Measurements from ENCODE around the gene MEF2A. TPM values are rescaled to one million over a fixed set of nuclear protein-coding genes. Genes with fewer than 3 reads are reported as not detected.

The MEF2A gene
- total RNA-seq, 3 donors from 2014 or later, result 41.6 to 77.6 (median 63.4) TPM

DNA sequence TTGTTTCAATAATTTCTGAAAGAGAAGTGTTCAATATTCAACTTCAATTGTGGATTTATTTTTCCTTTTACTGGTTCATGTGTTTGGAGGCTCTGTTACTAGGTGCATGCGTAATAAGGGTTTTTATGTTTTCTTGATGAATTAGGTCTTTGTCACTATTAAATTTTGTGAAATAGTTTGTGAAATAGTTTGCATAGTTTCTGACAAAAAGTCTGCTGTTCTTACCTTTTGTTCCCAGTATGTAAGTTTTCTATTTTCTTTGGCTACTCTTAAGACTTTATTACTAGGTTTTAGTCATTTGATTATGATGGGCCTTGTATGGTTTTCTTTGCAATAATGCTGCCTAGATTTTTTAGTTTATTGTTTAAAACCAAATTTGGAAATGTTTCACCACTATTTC is 38.0 kb downstream of the MEF2A start:
- TF ChIP-seq, protein P1, sequence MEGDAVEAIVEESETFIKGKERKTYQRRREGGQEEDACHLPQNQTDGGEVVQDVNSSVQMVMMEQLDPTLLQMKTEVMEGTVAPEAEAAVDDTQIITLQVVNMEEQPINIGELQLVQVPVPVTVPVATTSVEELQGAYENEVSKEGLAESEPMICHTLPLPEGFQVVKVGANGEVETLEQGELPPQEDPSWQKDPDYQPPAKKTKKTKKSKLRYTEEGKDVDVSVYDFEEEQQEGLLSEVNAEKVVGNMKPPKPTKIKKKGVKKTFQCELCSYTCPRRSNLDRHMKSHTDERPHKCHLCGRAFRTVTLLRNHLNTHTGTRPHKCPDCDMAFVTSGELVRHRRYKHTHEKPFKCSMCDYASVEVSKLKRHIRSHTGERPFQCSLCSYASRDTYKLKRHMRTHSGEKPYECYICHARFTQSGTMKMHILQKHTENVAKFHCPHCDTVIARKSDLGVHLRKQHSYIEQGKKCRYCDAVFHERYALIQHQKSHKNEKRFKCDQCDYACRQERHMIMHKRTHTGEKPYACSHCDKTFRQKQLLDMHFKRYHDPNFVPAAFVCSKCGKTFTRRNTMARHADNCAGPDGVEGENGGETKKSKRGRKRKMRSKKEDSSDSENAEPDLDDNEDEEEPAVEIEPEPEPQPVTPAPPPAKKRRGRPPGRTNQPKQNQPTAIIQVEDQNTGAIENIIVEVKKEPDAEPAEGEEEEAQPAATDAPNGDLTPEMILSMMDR (IDR thresholded peaks at IDR 0.05), result no peak
- H3K27me3 ChIP-seq, result no peaks in the 10 kb centered on the region
- no peaks in the 10 kb centered on the region for H3K9me3 ChIP-seq
- no peak overlapping the region for H3K4me3 ChIP-seq
- H3K4me1 ChIP-seq, result no peaks in the 10 kb centered on the region
- intact Hi-C loops (cut with DNase I; ENCODE audit: low total_unique reads), result no loop called here
- H3K36me3 ChIP-seq, result no peaks in the 10 kb centered on the region
- H3K27ac ChIP-seq, result no peak overlapping the region
- DNase-seq (ENCODE audit: low spot score in 2 of 2), result no peak

- no peak for DNase-seq (ENCODE audit: low spot score in 2 of 2)
- intact Hi-C loops (cut with DNase I; ENCODE audit: low total_unique reads), result no loop called here
- TF ChIP-seq, protein P1 (IDR thresholded peaks at IDR 0.05), result no peak
- TF ChIP-seq POLR2A (IDR thresholded peaks at IDR 0.05) (no peak), POLR2AphosphoS5 (IDR thresholded peaks at IDR 0.05) (no peak)
- Histone ChIP-seq H3K4me3 (no peak overlapping the region), H3K36me3 (no peaks in the 10 kb centered on the region), H3K27ac (peak overlapping the region in 1 of 2 donors; percentile 19), H3K27me3 (no peaks in the 10 kb centered on the region), H3K9me3 (no peaks in the 10 kb centered on the region), H3K4me1 (no peaks in the 10 kb centered on the region)
Observed at GRCh38 chr15:99604865-99605264, 39.1 kb downstream of the MEF2A start.

DNA sequence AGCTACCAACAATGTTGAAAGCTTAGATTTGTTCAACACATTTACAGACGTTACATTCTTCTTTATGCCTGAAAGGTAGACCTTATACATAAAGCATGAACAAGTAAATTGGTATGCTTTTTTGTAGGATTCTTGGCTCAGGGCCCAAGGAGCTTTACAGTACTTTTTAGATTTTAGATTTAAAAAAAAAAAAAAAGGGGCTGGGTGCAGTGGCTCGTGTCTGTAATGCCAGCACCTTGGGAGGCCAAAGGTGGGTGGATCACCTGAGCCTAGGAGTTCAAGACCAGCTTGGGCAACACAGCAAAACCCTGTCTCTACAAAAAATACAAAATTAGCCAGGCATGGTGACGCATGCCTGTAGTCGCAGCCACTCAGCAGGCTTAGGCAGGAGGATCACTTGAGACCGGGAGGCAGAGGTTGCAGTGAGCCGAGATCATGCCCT is 39.7 kb downstream of the MEF2A start:
- no peaks in the 10 kb centered on the region for H3K27me3 ChIP-seq
- H3K27ac ChIP-seq, result no peak overlapping the region

DNA sequence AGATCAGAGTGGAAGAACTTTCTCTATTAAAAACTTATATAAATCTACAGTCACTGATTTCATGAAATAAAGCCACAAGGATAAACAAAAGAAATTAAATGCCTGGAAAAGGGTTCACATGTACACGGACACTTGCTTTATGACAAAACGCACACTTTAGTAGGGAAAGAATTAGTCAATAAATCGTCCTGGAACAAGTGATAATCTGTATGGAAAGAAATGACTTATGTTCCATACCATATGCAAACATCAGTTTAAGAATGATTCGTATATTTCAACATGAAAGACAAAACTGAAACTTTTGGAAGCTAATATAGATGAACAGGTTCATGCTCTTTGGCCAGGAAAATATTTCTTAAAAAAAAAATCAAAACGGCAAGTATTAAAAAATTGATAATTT is 40.2 kb downstream of the MEF2A start:
- no peak for TF ChIP-seq POLR2AphosphoS5 (IDR thresholded peaks at IDR 0.05)
- TF ChIP-seq POLR2A (IDR thresholded peaks at IDR 0.05), result no peak
- TF ChIP-seq, protein P1 (IDR thresholded peaks at IDR 0.05), result no peak
- no peak for DNase-seq (ENCODE audit: low spot score in 2 of 2)
- intact Hi-C loops (cut with DNase I; ENCODE audit: low total_unique reads), result no loop called here
- H3K27me3 ChIP-seq, result no peaks in the 10 kb centered on the region
- no peaks in the 10 kb centered on the region for H3K36me3 ChIP-seq
- H3K4me3 ChIP-seq, result no peak overlapping the region
- no peak overlapping the region for H3K27ac ChIP-seq
- no peaks in the 10 kb centered on the region for H3K4me1 ChIP-seq
- H3K9me3 ChIP-seq, result no peaks in the 10 kb centered on the region

More for the DNA sequence above, 39.7 kb downstream of the MEF2A start:
- no peak for DNase-seq (ENCODE audit: low spot score in 2 of 2)
- Histone ChIP-seq H3K9me3 (no peaks in the 10 kb centered on the region), H3K36me3 (no peaks in the 10 kb centered on the region), H3K4me1 (no peaks in the 10 kb centered on the region), H3K4me3 (no peak overlapping the region)
- TF ChIP-seq POLR2A (IDR thresholded peaks at IDR 0.05), result no peak
- no peak for TF ChIP-seq POLR2AphosphoS5 (IDR thresholded peaks at IDR 0.05)
- TF ChIP-seq, protein P1 (IDR thresholded peaks at IDR 0.05), result no peak
- intact Hi-C loops (cut with DNase I; ENCODE audit: low total_unique reads), result no loop called here

DNA sequence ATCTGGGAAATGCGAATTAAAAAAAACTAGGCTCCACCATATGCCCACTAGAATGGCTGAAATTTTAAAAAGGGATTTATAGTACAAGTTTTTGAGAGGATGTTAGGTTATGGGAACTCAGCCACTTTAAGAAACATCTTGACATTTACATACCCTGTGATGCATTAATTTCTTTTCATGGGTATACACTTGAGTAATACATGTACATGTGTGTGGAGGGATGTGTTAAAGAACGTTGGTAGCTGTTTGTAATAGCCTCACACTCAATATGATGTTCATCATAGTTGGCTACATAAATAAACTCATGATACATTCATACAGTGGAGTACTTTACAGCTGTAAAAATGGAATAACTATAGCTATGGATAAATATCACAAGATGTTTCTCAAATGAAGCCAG is 40.9 kb downstream of the MEF2A start:
- no peaks in the 10 kb centered on the region for H3K36me3 ChIP-seq
- H3K27me3 ChIP-seq, result no peaks in the 10 kb centered on the region
- H3K9me3 ChIP-seq, result no peaks in the 10 kb centered on the region
- no peak overlapping the region for H3K4me3 ChIP-seq
- TF ChIP-seq POLR2A (IDR thresholded peaks at IDR 0.05), result no peak
- TF ChIP-seq POLR2AphosphoS5 (IDR thresholded peaks at IDR 0.05), result no peak
- TF ChIP-seq, protein P1 (IDR thresholded peaks at IDR 0.05), result no peak
- H3K27ac ChIP-seq, result no peak overlapping the region
- no peak for DNase-seq (ENCODE audit: low spot score in 2 of 2)
- H3K4me1 ChIP-seq, result no peaks in the 10 kb centered on the region
- intact Hi-C loops (cut with DNase I; ENCODE audit: low total_unique reads), result no loop called here

Measured in breast epithelium (tissue), 4 donors.